Activated gamma-delta T cell treated with Interleukin-2 at 50 U/mL for 16 hours (primary cell): Measurements from ENCODE around the gene TANGO2.

Experiments used
- DNase-seq: peaks from one replicate; pipeline ENCODE4 v3.0.0-alpha.2; 2020

The TANGO2 gene

GRCh38 chr22:19997561-19998231, 23.2 kb upstream of the TANGO2 start:
- no peak for DNase-seq

GRCh38 chr22:19998232-19998951, 22.5 kb upstream of the TANGO2 start:
- DNase-seq, result no peak

- no peak for DNase-seq
Measured at GRCh38 chr22:19998991-19999820, 21.7 kb upstream of the TANGO2 start.

DNA sequence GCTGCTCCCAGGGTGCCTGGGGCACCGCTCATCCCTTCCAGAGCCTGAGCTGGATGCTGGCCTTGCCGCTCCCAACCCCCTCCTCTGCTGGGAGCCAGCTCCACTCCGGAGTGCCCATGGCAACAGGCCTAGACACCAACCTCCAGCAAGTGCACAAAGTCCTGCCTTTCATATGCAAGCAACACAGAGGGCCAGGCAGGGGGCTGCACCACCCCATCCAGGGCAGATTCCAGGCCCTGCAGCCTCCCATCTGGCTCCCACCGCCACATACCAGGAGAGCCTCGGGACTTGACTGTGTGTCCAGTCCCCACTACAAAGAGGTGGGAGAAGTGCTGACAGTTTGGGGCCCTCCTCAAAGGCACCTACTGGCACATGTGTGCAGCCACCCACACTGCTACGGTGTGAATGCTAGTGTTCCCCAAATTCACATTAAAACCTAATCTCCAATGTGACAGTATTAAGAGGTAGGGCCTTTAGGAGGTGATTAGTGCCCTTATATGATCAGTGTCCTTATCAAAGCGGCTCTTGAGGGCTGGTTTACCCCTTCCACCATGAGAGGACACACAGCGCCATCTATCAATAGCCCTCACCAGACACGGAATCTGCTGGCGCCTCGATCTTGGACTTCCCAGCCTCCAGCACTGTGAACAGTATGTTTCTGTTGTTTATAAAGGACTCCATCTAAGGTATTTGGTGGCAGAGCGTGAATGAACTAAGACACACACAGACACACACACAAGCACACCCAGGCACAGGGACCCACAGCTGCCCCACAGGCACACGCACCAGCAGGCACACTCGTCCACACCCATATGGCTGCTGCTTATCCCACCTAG, 20.4 kb upstream of the TANGO2 start:
- DNase-seq, result no peak

DNA sequence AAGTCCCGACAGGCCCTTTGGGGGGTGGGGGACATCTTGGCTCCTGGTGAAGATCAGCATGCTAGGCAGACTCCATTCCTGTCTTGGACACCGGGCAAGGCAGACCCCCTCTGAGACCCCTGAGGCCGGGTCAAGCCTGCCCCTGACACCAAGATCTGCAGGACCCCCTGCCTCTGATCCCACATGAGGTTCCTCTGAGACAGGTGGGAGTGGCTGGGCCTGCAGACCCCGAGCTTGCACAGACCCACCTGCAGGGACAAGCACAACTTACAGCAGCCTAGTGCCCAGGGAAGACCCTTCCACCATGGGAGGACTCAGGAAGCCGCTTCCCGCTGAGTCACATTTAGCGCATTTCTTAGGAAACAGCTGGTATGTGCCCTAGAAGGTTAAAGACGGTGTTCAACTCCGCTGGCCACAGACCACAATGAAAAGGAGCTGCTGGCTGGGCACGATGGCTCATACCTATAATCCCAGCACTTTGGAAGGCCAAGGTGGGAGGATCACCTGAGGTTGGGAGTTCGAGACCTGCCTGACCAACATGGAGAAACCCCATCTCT, 19.8 kb upstream of the TANGO2 start:
- DNase-seq, result no peak

- DNase-seq, result no peak
Measured at GRCh38 chr22:20002128-20002527, 18.8 kb upstream of the TANGO2 start.

- no peak for DNase-seq
Measured at GRCh38 chr22:20002636-20003035, 18.3 kb upstream of the TANGO2 start.

DNA sequence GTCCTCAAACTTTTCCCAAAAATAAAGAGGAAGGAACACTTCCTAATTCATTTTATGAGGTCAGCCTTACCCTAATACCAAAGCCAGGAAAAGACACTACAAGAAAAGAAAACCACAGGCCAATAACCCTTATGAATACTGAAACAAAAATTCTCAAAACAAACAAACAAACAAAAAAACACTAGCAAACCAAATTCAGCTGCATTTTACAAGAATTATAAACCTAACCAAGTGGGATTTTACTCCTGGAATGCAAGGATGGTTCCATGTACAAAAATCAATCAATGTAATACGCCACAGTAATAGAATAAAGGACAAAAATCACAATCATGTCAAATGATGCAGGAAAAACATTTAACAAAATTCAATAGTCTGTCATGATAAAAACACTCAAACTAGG, 17.6 kb upstream of the TANGO2 start:
- DNase-seq, result no peak

GRCh38 chr22:20004464-20004863, 16.4 kb upstream of the TANGO2 start:
- DNase-seq, result no peak

DNA sequence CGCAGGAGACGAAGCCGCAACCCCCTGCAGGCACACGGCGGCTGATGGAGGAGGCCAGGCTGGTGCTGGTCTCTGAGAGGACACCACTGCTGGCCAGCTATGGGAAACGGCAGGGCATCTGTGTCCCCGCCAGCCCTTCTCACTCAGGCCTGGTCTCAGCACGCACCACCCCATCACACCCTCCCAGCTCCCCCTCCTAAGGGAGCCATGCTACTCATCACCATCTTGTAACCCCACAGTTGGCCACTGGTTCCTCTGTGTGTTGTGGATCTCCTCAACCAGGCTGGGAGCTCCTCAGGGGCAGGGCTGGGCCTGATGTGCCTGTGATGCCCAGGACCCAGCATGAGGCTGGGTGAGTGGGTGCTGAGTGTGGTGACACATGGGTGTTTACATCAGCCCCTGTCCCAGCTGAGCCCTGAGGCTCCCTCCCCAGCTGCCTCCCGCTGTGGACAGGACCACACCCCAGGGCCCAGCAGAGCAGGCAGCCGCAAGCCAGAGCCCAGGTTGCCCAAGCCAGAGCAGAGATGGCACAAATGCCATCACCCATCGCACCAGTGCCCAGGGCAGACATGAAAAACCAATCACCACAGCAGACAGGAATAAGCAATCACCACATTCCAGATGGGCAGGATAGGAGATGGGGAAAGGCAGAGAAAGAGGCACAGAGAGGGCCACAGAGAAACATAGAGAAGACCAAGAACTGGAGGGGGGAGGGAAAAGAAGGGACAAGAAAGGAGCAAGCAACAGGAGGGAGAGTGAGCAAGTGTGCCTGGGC, 12.5 kb upstream of the TANGO2 start:
- no peak for DNase-seq

DNA sequence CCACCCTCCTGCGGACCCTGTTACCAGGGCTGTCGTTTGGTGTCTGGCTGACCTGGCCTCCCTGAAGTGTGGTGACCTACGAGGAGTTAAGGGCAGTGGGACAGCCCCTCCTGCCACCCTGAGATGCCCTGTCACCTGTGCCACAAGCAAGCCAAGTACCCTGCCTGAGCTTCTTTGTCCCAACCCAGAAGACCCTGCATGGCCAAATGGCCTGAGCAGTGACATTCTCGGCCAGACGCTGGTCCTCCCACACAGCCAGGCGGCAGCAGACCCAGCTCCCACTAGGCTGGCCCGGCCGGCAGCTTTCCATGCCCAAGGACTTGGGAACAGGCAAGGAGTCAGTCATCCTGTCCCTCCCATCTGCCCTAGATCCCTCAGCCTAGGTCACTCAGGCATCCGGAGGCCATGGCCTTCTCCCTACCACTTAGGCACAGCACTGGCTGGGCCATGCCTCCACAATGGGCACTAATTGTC, 11.9 kb upstream of the TANGO2 start:
- DNase-seq, result no peak

GRCh38 chr22:20009582-20010306, 11.2 kb upstream of the TANGO2 start:
- DNase-seq, result no peak

GRCh38 chr22:20010307-20011122, 10.4 kb upstream of the TANGO2 start:
- no peak for DNase-seq

- DNase-seq, result no peak
Measured at GRCh38 chr22:20011123-20011992, 9.6 kb upstream of the TANGO2 start.

DNA sequence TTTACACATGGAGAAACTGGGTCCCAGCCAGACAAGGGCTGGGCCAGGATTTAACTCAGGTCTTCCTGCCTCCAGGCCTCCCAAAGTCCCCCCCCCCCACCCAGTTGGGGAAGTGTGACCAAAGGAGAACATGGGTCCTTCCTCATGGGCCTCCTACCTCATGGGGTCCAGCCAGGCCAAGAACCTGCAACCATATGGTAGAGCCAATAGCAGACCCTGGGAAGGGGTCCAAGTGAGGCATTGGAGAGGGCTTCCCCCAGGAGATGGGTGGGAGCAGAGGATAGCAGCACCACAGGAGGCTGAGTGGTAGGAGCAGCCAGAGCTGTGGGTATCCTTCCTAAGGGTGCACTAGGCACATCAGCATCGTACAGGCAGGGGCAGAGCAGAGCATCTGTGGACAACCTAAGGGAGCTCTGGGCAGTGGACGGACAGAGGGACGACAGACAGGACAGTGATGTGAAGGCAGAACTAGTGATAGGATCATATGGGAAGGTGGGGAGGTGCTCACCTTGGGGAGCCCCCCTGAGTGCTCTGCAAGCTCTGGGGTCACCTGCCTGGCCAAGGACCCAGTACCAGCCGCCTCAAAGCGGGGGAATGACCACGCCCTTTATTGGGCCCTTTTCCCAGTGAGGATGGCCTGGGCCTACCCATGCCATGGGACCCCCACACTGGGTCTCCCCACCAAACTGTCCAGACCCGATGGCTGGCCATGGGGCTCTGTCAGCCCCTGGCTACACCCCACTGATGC, 8.7 kb upstream of the TANGO2 start:
- no peak for DNase-seq

GRCh38 chr22:20012741-20013331, 8.1 kb upstream of the TANGO2 start:
- DNase-seq, result no peak

GRCh38 chr22:20013382-20013871, 7.5 kb upstream of the TANGO2 start:
- DNase-seq, result peak; percentile 45
